SW 1271 (cell line): ENCODE results near the gene NPAS3.
"Not testable (repeated sequence)": the region's sequence is repeated elsewhere in the genome, so short reads cannot be mapped to it uniquely, and the experiment has no call there.

Experiments used
- DNase-seq, 2 experiments: peaks; one replicate each; lab custom pipeline; 2025; lab: John Stamatoyannopoulos, UW

NPAS3 gene

GRCh38 chr14:33081259-33081658, 142.6 kb downstream of the NPAS3 start:
- no peak for DNase-seq

GRCh38 chr14:33085799-33086198, 147.1 kb downstream of the NPAS3 start:
- no peak for DNase-seq

- not testable (repeated sequence) for DNase-seq
Observed at GRCh38 chr14:33088274-33088673, 149.6 kb downstream of the NPAS3 start.

GRCh38 chr14:33098016-33098415, 159.3 kb downstream of the NPAS3 start:
- DNase-seq = no peak

GRCh38 chr14:33103489-33103888, 164.8 kb downstream of the NPAS3 start:
- DNase-seq = no peak

DNA sequence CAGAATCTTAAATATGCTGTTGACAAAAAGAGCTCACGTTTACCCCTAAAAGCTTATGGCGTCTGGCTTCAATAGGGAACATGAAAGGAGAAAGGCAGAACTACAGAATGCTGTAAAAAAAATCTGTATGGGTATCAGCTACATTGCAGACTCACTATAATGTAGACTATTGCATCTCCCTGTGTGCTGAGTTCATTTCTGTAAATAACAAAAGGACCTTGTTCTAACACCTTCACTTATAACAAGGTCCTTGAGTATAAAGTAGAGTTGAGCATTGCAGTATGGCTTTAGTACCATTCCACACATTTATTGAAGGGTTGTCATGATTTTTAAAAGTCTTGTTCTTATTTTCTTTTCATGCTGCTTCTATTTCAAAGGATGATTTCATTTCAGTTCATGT, 165.3 kb downstream of the NPAS3 start:
- no peak for DNase-seq

GRCh38 chr14:33110737-33111443, 172.2 kb downstream of the NPAS3 start:
- no peak for DNase-seq

DNA sequence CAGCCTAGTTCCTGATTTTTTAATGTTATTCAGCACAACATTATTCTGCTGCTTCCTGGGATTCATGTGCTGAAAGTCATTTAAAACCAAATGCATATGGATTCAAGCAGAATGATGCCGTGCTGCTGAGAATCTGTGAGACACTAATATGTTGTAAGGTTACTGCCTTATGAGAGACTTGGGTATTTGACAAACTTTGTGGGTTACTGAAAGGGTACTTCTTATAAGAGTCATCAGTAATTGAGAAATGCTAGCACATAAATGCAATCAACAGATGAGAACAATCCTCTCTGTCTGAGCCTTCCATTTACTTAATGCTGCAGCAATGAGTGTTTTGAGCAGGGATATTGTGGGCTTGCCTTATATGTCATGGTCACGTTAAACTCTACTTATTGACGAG, 175.7 kb downstream of the NPAS3 start:
- no peak for DNase-seq

GRCh38 chr14:33118668-33119067, 180.0 kb downstream of the NPAS3 start:
- no peak for DNase-seq

DNA sequence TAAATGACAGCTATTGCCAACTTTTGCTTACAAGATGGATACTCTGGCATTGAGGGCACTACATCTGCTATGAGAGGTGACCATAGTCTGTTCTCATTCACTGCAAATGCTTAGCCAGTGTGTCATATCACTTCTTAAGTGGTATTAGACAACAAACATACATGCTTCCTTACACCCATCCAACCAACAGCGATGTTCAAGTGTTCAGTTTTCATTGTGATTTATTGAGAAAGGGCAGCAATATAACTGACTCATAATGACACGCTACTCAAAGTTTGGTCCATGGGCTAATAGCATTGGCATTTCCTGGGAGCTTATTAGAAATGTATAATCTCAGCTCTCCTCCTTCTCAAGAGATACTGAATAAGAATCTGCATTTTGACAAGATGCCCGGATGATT, 181.7 kb downstream of the NPAS3 start:
- peak; percentile 8 to 49 for DNase-seq

DNA sequence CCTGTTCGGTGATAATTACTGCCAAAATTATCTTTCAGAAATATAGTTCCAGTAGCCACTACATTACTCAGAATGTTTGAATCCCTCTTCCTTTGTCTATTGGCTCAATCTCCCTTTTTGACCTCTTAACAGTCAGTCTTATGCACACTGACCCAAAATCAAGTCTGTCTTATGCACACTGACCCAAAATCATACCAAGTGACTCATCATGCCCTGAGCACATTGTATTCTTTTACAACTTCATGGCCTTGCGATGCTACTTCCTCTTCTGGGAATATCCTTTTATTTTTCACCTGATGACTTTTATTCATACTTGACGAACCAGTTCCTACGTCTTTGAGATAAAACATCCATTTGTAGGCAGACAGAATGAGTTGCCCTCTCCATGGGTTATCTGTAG, 182.3 kb downstream of the NPAS3 start:
- DNase-seq = no peak

- no peak for DNase-seq
Observed at GRCh38 chr14:33123281-33123680, 184.6 kb downstream of the NPAS3 start.

GRCh38 chr14:33126433-33126832, 187.8 kb downstream of the NPAS3 start:
- DNase-seq = no peak

GRCh38 chr14:33127531-33127930, 188.9 kb downstream of the NPAS3 start:
- peak in 1 of 2 experiments; percentile 4 for DNase-seq

DNA sequence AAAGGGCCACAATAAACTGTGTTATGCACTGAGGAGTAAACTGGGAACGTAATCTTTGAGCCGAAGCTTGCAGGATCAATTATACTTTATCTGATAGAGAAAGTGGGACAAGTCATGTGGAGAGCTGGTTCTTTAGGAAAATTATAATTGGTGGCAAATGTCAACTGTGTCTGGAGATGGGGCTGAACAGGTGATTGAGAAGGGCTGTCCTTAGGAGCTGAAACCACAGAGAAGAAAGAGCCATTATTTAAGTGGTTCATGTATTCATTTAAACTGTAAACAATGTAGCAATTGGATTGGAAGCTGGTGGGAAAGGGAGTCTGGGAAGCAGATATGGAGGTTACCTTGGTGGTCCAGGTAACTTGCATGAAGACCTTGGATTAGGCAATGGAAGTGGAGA, 193.1 kb downstream of the NPAS3 start:
- no peak for DNase-seq

DNA sequence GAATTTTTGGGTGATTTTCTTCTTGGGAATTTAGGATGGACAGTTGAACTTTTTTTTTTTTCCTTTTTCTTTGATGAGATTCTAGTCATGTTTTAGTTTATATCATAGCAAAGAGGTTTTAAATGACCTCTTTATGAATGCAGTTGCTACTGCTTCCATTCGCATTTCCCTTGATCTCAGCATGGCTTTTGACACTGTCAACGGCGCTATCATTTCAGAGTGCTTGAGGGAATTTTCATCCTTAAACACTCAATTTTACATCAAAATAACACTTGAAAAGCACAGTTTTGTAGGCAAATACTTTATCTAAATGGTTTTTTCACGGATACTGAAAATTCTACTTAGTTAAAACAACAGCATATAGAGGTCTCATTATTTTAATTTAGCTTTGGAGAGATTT, 195.5 kb downstream of the NPAS3 start:
- no peak for DNase-seq

GRCh38 chr14:33134975-33135374, 196.3 kb downstream of the NPAS3 start:
- no peak for DNase-seq

- DNase-seq = no peak
Observed at GRCh38 chr14:33150666-33151428, 212.2 kb downstream of the NPAS3 start.

DNA sequence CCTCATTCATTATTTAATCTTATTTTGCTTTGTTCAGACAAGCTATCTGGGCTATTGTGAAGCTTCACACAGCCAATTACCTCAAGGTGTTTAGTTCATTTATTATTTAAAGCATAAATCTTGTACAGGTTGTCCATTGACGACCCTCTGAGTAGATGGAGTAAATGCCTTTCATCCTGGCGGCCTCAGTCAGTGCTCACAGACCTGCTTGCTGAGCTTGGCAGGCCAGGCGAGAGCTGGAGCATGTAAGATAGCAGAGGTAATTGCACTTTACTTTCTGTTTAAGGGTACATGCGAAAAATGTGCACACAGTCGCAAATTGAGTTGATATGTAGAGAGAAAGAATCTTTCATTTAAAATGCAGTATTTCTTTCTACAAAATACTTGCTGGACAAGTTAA, 224.4 kb downstream of the NPAS3 start:
- DNase-seq = no peak

DNA sequence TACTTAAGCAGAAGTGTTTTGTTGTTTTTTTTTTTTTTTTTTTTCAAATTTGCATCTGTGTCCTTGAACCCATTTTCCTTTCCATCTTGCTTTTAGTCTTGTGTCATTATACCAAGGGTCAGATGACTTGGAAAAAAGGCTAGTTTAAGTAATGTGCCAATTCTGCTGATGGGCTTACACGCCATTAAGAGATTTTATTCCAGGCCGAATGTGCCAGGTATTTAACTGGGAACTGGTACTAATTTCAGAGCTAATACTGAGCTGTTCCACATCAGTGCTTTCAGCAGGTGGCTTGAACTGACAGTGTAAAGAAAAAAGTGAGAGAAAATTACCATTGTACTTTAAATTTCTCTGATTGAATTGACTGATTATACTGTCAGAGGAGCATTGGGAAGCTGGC, 224.9 kb downstream of the NPAS3 start:
- DNase-seq = no peak

- no peak for DNase-seq
Observed at GRCh38 chr14:33165144-33165925, 226.7 kb downstream of the NPAS3 start.

- DNase-seq = no peak
Observed at GRCh38 chr14:33165926-33166289, 227.2 kb downstream of the NPAS3 start.

GRCh38 chr14:33175951-33176350, 237.3 kb downstream of the NPAS3 start:
- DNase-seq = no peak
